Calu3 (cell line): Measurements from ENCODE around the gene PSTK. TPM values are rescaled to one million over a fixed set of nuclear protein-coding genes. Genes with fewer than 3 reads are reported as not detected.

Experiments used
- BruUV-seq: library from RNA; stranded (reverse); fragments of 400-500 nt; replicated peaks from 2 replicates; lab custom pipeline; 2021; lab: Mats Ljungman, UMichigan
- CTCF ChIA-PET: fragments of 300-600 bp; sonication (Branson Sonifier 250); formaldehyde crosslinking; loops from one replicate; lab custom pipeline; 2022; ENCODE audit warnings: antibody characterized with exemption; lab: Charles Lee
- DNase-seq: peaks from one replicate; pipeline ENCODE4 v3.0.0; 2022
- H3K27ac Mint-ChIP-seq: one replicate; pipeline ENCODE4 v1.8.0; 2022; ENCODE audit warnings: mixed read lengths; ENCODE audit not compliant: unreplicated experiment
- H3K27me3 Mint-ChIP-seq: one replicate; pipeline ENCODE4 v1.8.0; 2022; ENCODE audit warnings: mixed read lengths; ENCODE audit not compliant: unreplicated experiment
- H3K36me3 Mint-ChIP-seq: one replicate; pipeline ENCODE4 v1.8.0; 2022; ENCODE audit warnings: mild to moderate bottlenecking, moderate library complexity, mixed read lengths; ENCODE audit not compliant: insufficient read depth, unreplicated experiment
- H3K4me1 Mint-ChIP-seq: one replicate; pipeline ENCODE4 v1.8.0; 2022; ENCODE audit warnings: mild to moderate bottlenecking, low read depth, mixed read lengths; ENCODE audit not compliant: unreplicated experiment
- H3K4me3 Mint-ChIP-seq: one replicate; pipeline ENCODE4 v1.8.0; 2022; ENCODE audit warnings: mild to moderate bottlenecking, low read depth, moderate library complexity, mixed read lengths; ENCODE audit not compliant: unreplicated experiment
- H3K9me3 Mint-ChIP-seq: one replicate; pipeline ENCODE4 v1.8.0; 2022; ENCODE audit warnings: low read depth, mixed read lengths; ENCODE audit not compliant: unreplicated experiment
- intact Hi-C: fragments of 100-400 bp; cut with micrococcal nuclease; formaldehyde crosslinking; loops from one replicate; pipeline ENCODE4 v1.10.0; 2022; ENCODE audit not compliant: unreplicated experiment
- total RNA-seq: library from RNA; stranded (reverse); gene quantifications from 2 replicates; pipeline ENCODE4 v1.2.3, GENCODE V29; 2022
- TF ChIP-seq, protein P1 (sequence below): fragments of 200-600 bp; IDR thresholded peaks from one replicate; pipeline ENCODE4 v1.8.0; 2022; ENCODE audit warnings: antibody characterized with exemption; ENCODE audit not compliant: unreplicated experiment

Gene PSTK
- total RNA-seq, 1 experiment from 2014 or later: 1.2 TPM

DNA sequence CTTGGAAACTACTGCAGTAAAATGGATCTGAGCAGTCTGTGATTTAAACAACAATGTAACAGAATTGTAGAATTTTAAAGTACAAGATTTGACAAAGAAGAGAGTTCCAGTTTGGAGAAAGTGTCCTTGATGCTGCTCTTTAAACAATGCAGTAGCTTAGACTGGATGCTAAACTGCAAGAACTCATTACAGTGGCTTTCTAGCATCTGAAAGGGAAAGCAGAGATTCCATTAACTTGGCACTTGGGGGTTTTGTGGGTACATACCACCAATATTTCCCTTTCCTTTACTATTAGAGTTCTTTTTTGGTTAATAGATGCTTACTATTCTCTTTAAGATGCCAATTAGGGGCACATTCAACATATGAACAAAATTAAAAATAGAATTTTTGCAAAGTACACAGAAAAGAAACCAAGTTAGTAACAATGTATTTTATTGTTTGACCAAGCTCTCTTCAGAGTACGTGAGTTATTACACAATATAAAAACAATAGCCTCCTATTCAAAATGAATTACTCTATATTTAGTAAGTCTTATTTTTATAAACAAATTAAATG lies 11.9 kb downstream of the PSTK start:
- no peaks in the 10 kb centered on the region for H3K27me3 Mint-ChIP-seq
- CTCF ChIA-PET: no interaction called here
- H3K4me1 Mint-ChIP-seq: no peaks in the 10 kb centered on the region
- H3K36me3 Mint-ChIP-seq: peaks cover 7% of the 10 kb centered on the region
- BruUV-seq: no TSS peak
- intact Hi-C loops: no loop called here
- no peak overlapping the region for H3K27ac Mint-ChIP-seq
- TF ChIP-seq, protein P1, sequence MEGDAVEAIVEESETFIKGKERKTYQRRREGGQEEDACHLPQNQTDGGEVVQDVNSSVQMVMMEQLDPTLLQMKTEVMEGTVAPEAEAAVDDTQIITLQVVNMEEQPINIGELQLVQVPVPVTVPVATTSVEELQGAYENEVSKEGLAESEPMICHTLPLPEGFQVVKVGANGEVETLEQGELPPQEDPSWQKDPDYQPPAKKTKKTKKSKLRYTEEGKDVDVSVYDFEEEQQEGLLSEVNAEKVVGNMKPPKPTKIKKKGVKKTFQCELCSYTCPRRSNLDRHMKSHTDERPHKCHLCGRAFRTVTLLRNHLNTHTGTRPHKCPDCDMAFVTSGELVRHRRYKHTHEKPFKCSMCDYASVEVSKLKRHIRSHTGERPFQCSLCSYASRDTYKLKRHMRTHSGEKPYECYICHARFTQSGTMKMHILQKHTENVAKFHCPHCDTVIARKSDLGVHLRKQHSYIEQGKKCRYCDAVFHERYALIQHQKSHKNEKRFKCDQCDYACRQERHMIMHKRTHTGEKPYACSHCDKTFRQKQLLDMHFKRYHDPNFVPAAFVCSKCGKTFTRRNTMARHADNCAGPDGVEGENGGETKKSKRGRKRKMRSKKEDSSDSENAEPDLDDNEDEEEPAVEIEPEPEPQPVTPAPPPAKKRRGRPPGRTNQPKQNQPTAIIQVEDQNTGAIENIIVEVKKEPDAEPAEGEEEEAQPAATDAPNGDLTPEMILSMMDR: no peak
- H3K9me3 Mint-ChIP-seq: no peaks in the 10 kb centered on the region
- no peak overlapping the region for H3K4me3 Mint-ChIP-seq
- DNase-seq: no peak

- H3K9me3 Mint-ChIP-seq: no peaks in the 10 kb centered on the region
- H3K4me3 Mint-ChIP-seq: no peak overlapping the region
- TF ChIP-seq, protein P1: no peak
- intact Hi-C loops: no loop called here
- H3K4me1 Mint-ChIP-seq: no peaks in the 10 kb centered on the region
- CTCF ChIA-PET: no interaction called here
- no peak overlapping the region for H3K27ac Mint-ChIP-seq
- peaks cover 7% of the 10 kb centered on the region for H3K36me3 Mint-ChIP-seq
- DNase-seq: no peak
- H3K27me3 Mint-ChIP-seq: no peaks in the 10 kb centered on the region
- no TSS peak for BruUV-seq
Measured at GRCh38 chr10:122993797-122994336, 13.7 kb downstream of the PSTK start.

- CTCF ChIA-PET: no interaction called here
- no peaks in the 10 kb centered on the region for H3K27me3 Mint-ChIP-seq
- peaks cover 7% of the 10 kb centered on the region for H3K36me3 Mint-ChIP-seq
- DNase-seq: no peak
- H3K4me3 Mint-ChIP-seq: no peak overlapping the region
- H3K27ac Mint-ChIP-seq: no peak overlapping the region
- no TSS peak for BruUV-seq
- H3K9me3 Mint-ChIP-seq: no peaks in the 10 kb centered on the region
- TF ChIP-seq, protein P1: no peak
- no peaks in the 10 kb centered on the region for H3K4me1 Mint-ChIP-seq
- intact Hi-C loops: no loop called here
Measured at GRCh38 chr10:122995936-122996335, 15.7 kb downstream of the PSTK start.

DNA sequence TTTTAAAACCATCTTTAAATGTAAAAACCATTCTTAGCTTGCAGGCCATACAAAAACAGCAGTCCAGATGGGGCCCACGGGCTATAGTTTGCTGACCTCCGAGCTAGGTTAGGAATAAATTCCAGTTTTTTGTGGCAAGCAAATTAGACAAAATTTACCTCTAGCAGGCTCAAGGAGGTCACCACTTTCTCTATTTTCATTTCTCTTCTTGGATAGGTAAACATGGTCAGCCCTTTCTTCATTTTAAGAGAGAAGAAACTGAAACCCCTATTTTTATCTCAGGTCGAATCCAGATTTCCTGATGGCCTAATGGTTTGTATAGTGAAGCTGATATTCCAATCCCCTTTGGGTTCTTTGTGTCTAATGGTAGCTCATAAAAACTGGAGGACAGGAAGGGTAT lies 17.7 kb downstream of the PSTK start:
- no peak for DNase-seq
- Mint-ChIP-seq H3K27me3 (no peaks in the 10 kb centered on the region), H3K36me3 (peaks cover 7% of the 10 kb centered on the region), H3K4me3 (no peak overlapping the region), H3K4me1 (no peaks in the 10 kb centered on the region), H3K9me3 (no peaks in the 10 kb centered on the region), H3K27ac (no peak overlapping the region)
- intact Hi-C loops: no loop called here
- CTCF ChIA-PET: interaction anchor here (0.6 kb wide), 1 partner anchor 947 kb away, joined by 3 read pairs; no protein-coding TSS in a partner anchor
- TF ChIP-seq, protein P1: no peak
- no TSS peak for BruUV-seq
